ENCODE measurements around the gene RSF1. TPM values are rescaled to one million over a fixed set of nuclear protein-coding genes. Genes with fewer than 3 reads are reported as not detected.

RSF1 gene
- total and polyA plus RNA-seq, 8 donors, result 49.3 to 94.8 (median 73.7) TPM

DNA sequence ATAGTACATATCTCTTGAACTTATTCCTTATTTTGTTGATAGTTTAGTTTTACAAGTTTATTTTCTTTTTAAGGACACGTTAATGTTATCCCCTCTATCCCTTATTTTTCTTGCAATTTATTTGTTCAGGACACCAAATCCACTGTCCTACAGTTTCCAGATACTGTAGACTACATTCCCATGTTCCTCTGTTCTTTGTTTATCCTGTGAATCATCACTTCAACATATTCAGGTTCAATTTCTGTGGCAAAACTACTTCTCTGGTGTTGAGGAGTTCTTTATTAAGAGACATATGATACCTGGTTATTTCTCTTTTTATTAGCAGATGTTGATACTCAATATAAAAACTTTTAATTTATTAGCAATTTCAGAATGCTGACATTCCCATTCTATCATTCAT lies 110.2 kb downstream of the RSF1 start:
- ATAC-seq (no peak), DNase-seq (no peak)
- Histone ChIP-seq H3K4me3 (no peak overlapping the region), H3K36me3 (no peaks in the 10 kb centered on the region), H3K4me1 (no peaks in the 10 kb centered on the region), H3K27ac (no peak overlapping the region), H3K27me3 (no peaks in the 10 kb centered on the region), H3K9me3 (no peaks in the 10 kb centered on the region)
- TF ChIP-seq CTCF (IDR thresholded peaks at IDR 0.05), result no peak
- intact Hi-C loops (cut with DNase I), result no loop called here

GRCh38 chr11:77705876-77706579 lies 114.5 kb downstream of the RSF1 start:
- no peak overlapping the region for H3K4me3 ChIP-seq
- peaks cover 0 to 19% of the 10 kb centered on the region in 2 donors for H3K36me3 ChIP-seq
- DNase-seq (no peak), ATAC-seq (no peak)
- no peak for TF ChIP-seq CTCF (IDR thresholded peaks at IDR 0.05)
- intact Hi-C loops (cut with DNase I), result no loop called here
- H3K27me3 ChIP-seq, result no peaks in the 10 kb centered on the region
- H3K27ac ChIP-seq, result no peak overlapping the region
- H3K9me3 ChIP-seq, result no peaks in the 10 kb centered on the region
- no peaks in the 10 kb centered on the region for H3K4me1 ChIP-seq

DNA sequence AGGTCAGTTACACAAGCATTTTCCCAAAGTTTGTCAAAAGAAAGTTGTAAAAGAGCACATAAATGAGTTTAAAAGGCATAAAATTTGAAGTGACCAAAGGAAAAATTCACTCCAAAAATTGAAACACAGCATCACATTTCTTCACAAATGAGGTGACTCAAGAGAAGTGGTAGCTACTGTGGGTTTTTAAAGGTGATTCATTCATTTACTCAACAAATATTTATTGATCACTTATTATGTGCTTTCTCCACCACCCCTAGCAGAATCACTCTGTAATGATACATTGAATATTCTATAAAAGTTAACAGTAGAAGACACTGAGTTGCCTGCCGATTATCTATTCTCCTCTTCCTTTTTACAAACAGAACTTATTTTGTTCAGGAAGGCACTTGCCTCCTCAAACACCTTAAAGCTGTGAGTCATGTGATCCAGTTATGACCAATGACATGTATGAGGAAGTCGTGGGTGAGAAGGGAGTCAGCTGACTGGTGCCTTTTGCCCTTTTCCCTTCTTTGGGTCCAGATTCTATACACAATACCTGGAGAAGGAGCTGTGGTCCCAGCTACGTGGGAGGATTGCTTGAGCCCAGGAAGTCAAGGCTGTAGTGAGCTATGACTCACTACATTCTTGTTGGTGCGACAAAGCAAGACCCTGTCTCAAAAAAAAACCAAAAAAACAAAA lies 115.2 kb downstream of the RSF1 start:
- Histone ChIP-seq H3K4me3 (no peak overlapping the region), H3K4me1 (no peaks in the 10 kb centered on the region), H3K27ac (no peak overlapping the region), H3K27me3 (no peaks in the 10 kb centered on the region), H3K9me3 (no peaks in the 10 kb centered on the region), H3K36me3 (peaks cover 0 to 20% of the 10 kb centered on the region in 2 donors)
- DNase-seq (no peak), ATAC-seq (no peak)
- TF ChIP-seq CTCF (IDR thresholded peaks at IDR 0.05), result no peak
- intact Hi-C loops (cut with DNase I), result no loop called here

GRCh38 chr11:77704029-77704428 lies 116.5 kb downstream of the RSF1 start:
- Histone ChIP-seq H3K9me3 (no peaks in the 10 kb centered on the region), H3K4me1 (no peaks in the 10 kb centered on the region), H3K27ac (no peak overlapping the region), H3K36me3 (peaks cover 0 to 27% of the 10 kb centered on the region in 2 donors), H3K4me3 (no peak overlapping the region), H3K27me3 (no peaks in the 10 kb centered on the region)
- TF ChIP-seq CTCF (IDR thresholded peaks at IDR 0.05), result no peak
- intact Hi-C loops (cut with DNase I), result no loop called here
- DNase-seq, result no peak
- no peak for ATAC-seq

GRCh38 chr11:77699425-77699824 lies 121.1 kb downstream of the RSF1 start:
- H3K4me1 ChIP-seq, result no peaks in the 10 kb centered on the region
- H3K36me3 ChIP-seq, result peaks cover 0 to 42% of the 10 kb centered on the region in 2 donors
- ATAC-seq (no peak), DNase-seq (no peak)
- no peaks in the 10 kb centered on the region for H3K9me3 ChIP-seq
- no peak overlapping the region for H3K27ac ChIP-seq
- H3K27me3 ChIP-seq, result no peaks in the 10 kb centered on the region
- intact Hi-C loops (cut with DNase I), result no loop called here
- no peak overlapping the region for H3K4me3 ChIP-seq
- no peak for TF ChIP-seq CTCF (IDR thresholded peaks at IDR 0.05)
